Fibroblast of the conjunctiva (primary cell): ENCODE data around the gene INPP4B.
"Not testable (repeated sequence)": the region's sequence is repeated elsewhere in the genome, so short reads cannot be mapped to it uniquely, and the experiment has no call there.

Source experiments
- DNase-seq: peaks from one replicate; pipeline ENCODE4 v3.0.0-alpha.2; 2010; ENCODE audit warnings: low read depth

Gene INPP4B

DNA sequence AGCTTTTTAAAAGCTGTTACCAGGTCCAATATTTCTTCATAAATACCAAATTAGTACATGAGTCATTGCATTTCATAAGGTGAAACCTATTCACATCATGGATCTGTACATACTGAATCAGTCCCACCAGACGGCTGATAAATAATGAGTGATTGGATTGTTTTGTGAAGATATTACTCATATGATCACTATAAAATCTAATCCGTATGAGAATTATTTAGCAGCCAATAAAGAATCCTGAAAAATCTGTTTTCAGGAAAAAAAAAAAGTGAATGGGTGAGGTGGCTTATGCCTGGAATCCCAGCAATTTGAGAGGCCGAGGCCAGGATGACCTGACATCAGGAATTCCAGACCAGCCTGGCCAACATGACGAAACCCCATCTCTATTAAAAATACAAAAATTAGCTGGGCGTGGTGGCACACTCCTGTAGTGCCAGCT is 438.1 kb downstream of the INPP4B start:
- no peak for DNase-seq

DNA sequence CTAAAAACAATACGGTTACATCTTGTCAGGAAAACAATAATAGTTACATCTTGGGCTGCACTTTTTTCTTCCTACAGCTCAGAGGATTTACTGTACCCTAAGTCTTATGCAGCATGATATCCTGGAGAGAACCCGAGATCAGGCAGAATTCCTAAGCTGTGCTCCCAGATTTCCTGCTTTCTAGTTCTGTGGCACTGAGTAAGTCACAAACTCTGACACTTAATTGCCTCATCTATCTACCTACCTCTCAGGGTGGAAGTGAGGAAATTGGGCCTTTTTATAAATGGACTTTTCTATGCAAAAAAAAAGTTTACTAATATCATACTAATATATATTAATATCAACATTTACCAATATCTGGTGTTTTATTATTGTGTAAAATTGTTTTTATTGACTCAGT is 438.5 kb downstream of the INPP4B start:
- no peak for DNase-seq

DNA sequence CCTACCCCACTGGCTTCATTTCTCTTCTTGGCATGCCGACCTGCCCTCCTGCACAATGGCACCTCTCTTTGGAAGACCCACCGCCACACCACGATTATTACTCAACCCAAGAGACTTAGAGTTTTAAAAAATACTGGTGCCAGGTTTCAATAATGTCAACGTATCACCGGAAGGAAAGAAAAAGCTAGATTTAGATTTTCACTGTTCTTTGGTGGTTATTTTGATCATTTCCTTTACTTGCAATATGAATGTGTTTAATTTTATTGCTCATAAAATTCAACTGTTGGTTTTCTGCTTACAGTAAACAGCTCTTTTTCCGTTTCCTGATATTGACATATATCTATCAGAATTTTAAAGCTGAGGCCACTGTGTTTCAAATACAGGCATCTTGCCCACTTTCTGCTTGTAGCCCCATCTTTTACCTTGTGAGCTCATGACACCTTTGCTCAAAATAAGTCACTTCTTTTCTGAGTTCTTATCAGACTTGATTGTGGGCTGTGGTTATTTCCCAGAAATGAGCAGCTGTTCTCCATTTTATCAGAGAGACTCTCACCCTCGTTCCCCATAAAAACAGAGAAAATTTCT is 439.1 kb downstream of the INPP4B start:
- no peak for DNase-seq

- DNase-seq: no peak
Measured at GRCh38 chr4:142406499-142406835, 439.6 kb downstream of the INPP4B start.

GRCh38 chr4:142405695-142406498 is 440.2 kb downstream of the INPP4B start:
- DNase-seq: no peak

- peak; percentile 61 for DNase-seq
Measured at GRCh38 chr4:142405021-142405694, 440.9 kb downstream of the INPP4B start.

DNA sequence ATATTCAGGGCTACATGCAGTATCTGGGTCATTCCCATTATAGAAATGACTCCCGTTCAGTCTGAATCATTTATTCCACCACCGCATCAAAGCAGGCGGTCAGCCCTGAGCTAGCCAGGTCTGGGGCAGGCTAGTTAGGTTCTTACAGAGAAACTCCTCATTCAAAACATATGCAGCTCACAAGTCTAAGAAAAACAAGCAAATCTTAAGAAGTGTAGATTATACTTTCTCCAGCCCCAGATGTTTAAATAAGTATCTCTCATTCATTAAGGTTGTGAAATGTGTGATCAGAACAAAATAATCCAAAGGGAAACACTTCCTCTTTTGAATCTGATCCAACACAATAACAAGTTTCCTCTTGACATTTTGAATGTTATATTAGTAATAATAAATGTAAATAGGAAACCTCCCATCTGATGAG is 441.9 kb downstream of the INPP4B start:
- peak; percentile 59 for DNase-seq

DNA sequence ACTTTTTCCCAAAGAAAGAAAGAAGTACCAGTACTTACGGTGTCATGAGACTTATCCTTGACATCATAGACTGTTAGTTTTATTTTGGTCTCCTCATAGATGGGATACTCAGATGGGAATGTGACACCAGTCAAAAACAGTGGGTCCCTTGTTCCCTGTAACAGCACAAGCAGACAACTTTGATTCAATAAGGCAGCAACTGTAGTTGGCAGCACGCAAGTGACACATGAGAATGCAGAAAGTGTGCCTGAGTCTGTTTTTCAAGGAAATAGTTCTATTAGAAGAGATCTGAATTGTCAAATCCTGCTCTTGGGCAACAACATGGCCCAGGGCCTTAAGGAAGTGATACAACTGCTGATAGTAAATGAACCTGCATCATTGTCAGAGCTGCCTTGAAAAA is 443.2 kb downstream of the INPP4B start:
- no peak for DNase-seq

DNA sequence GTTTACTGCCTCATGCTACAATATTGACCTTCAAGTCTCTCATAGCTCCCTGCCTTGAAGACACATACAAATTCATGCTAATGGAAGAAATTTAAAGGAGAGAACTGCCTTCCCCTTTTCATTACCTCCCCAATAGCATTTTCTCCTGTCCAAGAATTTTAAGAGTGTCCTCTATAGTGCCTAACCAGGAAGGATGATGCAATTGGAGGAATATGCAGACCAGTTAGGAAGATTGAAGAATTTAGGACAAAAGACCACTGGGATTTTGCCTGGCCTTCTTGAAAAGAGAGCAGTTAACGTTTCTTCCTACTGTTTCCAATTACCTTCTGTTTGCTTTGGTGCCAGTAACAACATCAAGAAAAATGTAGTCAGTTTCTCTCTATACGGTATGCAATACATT is 443.9 kb downstream of the INPP4B start:
- peak; percentile 69 for DNase-seq

DNA sequence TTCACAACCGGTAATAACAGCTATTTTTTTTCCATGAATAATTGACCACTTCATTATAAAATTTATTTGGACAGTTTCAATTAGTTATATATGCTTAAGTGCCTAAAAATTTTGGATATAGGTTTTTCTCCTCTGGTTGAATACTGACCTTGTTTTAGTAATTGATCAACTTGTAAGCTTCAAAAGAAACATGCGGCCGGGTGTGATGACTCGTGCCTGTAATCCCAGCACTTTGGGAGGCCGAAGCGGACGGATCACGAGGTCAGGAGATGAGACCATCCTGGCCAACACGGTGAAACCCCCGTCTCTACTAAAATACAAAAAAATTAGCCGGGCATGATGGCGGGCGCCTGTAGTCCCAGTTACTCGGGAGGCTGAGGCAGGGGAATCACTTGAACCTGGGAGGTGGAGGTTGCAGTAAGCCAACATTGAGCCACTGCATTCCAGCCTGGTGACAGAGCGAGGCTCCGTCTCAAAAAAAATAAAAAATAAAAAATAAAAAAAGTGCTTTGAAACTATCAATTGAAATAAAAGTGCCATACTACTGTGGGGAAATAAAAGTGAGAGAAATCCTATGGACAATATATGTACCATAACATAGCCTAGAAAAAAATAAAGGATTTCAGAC is 448.6 kb downstream of the INPP4B start:
- DNase-seq: not testable (repeated sequence)

DNA sequence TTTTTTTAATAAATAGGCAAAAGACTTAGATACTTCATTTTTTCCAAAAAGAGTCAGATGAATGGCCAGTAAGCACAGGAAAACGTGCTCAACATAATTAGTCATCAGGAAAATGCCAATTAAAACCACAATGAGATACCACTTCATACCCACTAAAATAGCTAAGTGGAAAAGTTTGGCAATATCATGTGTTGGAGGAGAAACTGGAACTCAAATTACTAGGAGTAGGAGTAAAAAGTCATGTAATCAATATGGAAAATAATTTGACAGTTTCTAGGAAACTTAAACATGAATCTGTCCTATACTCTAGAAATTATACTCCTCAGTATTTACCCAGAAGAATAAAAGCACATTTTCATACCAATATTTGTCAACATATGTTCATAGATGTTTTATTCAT is 449.8 kb downstream of the INPP4B start:
- DNase-seq: no peak

DNA sequence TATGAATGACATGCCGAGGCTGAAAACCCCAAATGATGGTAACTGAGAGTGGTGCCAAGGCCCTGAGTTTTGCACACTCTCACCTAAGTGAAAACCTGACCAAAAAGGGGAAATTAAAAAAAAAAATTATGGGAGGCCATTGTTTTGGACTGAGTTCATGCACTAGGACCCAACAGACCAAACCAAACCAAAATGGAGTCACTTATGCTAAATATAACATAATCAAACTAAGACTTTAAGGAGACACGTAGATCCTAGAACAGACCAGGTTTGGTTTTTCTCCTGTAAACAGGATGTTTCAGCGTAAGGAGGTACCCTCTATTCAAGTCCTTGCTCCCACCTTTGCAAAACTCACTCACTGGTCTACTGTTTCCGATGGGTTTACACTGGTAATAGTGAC is 453.0 kb downstream of the INPP4B start:
- no peak for DNase-seq

DNA sequence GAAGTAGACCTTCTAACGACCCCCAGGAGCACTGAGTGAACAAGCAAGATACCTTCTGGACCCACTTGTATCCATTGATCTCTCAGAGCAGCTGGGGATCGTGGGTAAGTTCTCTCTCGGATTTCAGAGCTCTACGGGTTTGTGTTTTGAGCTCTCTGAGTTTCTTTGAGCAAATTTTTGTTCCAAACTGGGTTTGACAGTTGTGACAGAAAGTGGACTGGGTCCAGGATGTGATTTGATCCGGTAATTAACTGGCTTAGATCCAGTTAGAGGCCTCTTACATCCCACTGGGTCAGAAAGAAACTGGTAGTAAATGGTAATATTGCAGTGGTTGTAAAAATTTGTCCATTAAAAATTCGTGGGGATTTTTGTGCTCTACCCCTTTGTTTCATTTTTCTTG is 459.2 kb downstream of the INPP4B start:
- DNase-seq: no peak

DNA sequence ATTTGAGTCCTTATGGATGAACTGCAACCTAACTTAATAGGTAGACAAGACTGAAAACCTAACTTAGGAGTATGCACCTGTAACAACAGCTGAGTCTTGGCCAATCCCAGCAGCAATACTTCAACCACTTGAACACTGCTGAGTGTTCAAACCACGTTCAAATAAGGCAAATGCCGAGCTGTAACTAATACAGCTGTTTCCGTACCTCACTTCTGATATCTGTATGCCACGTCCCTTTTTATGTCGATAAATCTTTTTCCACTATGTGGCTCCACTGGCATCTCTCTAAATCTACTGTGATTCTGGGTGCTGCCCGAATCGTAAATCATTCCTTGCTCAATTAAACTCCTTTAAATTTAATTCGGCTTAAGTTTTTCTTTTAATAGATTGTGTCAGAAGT is 459.7 kb downstream of the INPP4B start:
- DNase-seq: no peak

GRCh38 chr4:142383800-142384470 is 462.2 kb downstream of the INPP4B start:
- DNase-seq: no peak

DNA sequence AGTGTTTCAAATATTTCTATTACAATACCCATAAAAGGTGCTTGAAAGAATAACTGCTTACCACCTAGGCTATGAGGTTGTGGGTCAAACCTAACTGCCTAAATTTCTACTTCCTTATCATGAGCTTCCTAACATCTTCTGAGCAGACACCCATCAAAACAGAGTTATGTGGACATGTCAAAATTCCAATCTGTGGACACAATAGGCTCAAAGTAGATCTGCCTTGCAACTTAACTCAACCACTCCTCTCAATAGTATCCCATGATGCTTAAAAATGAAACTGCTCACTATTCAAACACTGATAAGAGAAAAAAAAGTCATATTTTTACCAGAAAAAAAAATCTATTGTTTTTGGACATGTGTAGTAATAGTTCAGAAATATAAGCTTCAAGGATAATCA is 462.7 kb downstream of the INPP4B start:
- DNase-seq: no peak

GRCh38 chr4:142380052-142380602 is 466.0 kb downstream of the INPP4B start:
- DNase-seq: no peak

GRCh38 chr4:142379277-142380051 is 466.6 kb downstream of the INPP4B start:
- DNase-seq: peak; percentile 61

- no peak for DNase-seq
Measured at GRCh38 chr4:142378179-142378578, 467.9 kb downstream of the INPP4B start.

DNA sequence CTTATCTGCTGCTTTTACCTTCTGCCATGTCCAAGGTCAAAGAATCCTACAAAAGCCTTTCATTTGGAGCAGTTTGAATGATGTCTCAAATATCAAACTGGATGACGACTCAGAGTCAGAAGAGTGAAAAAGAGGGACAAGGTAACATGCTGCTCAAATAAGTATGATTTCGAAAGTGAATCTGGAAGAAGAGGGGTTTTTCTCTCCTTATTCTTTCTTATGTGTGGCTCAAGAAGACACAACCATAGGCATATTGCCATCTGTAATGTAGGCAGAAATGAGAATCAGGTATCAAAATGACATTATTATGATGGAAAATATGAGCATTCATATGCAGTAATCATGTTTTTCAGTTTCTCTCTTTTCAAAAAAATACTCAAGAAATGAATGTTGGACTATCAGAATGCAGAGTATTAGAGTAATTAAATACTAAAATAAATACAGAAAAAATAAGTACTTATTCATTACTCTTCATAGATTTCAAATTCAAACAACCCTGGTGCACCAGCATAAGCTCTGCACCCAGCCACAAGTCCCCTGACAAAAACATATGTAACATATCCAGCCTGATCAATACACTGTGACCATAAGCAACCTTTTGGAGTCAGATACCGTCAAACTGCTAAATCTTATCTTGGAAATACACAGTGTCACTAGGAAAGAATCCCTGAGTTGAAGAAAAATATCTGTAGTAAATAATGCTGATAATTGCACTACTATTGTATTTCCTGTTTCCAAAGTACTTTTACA is 468.6 kb downstream of the INPP4B start:
- no peak for DNase-seq
